ENCODE measurements around the gene ISOC1. TPM values are rescaled to one million over a fixed set of nuclear protein-coding genes. Genes with fewer than 3 reads are reported as not detected.

Gene ISOC1
- polyA plus RNA-seq, 1 donor from 2014 or later, result 34.0 TPM

DNA sequence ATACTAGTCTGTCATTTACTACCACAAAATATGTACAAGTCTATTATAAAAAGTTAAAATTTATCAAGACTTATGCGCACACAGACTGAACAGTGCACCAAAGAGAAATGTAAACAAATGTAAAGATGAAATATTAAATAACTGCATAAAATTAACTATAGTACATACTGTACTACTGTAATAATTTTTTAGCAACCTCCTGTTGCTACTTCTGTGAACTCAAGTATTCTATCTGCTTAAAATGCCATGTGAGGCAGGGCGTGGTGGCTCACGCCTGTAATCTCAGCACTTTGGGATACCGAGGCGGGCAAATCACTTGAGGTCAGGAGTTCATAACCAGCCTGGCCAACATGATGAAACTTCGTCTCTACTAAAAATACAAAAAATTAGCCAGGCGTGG is 13.8 kb upstream of the ISOC1 start:
- H3K27me3 ChIP-seq (ENCODE audit: insufficient read depth, low read depth, low read length), result no peaks in the 10 kb centered on the region
- no peak overlapping the region for H3K4me2 ChIP-seq (ENCODE audit: low read length)
- no peaks in the 10 kb centered on the region for H3K79me2 ChIP-seq (replicated peaks; ENCODE audit: insufficient read depth, low read length)
- H4K20me1 ChIP-seq (ENCODE audit: insufficient read depth), result no peaks in the 10 kb centered on the region
- H3K4me3 ChIP-seq (ENCODE audit: low read length), result no peak overlapping the region
- no peak overlapping the region for H2AFZ ChIP-seq (ENCODE audit: low read depth, low read length)
- H3K36me3 ChIP-seq (ENCODE audit: insufficient read depth, low read length), result no peaks in the 10 kb centered on the region
- H3K27ac ChIP-seq (ENCODE audit: low read length), result no peak overlapping the region
- no peaks in the 10 kb centered on the region for H3K9me2 ChIP-seq (ENCODE audit: insufficient read depth, low read length)
- no peak overlapping the region for H3K9ac ChIP-seq (ENCODE audit: low read length)
- TF ChIP-seq RAD21 (conservative IDR thresholded peaks at IDR 0.05) (no peak), MXI1 (conservative IDR thresholded peaks at IDR 0.05; ENCODE audit: poor library complexity, severe bottlenecking) (no peak), POLR2AphosphoS5 (IDR thresholded peaks at IDR 0.05) (no peak), EZH2 (IDR thresholded peaks at IDR 0.05; ENCODE audit: borderline replicate concordance, insufficient read depth, low read length, poor library complexity, severe bottlenecking) (no peak), SMC3 (conservative IDR thresholded peaks at IDR 0.05; ENCODE audit: poor library complexity) (no peak), EP300 (conservative IDR thresholded peaks at IDR 0.05; ENCODE audit: poor library complexity, severe bottlenecking) (no peak), TAF1 (IDR thresholded peaks at IDR 0.05; ENCODE audit: low read depth) (no peak)
- TF ChIP-seq, protein P1, sequence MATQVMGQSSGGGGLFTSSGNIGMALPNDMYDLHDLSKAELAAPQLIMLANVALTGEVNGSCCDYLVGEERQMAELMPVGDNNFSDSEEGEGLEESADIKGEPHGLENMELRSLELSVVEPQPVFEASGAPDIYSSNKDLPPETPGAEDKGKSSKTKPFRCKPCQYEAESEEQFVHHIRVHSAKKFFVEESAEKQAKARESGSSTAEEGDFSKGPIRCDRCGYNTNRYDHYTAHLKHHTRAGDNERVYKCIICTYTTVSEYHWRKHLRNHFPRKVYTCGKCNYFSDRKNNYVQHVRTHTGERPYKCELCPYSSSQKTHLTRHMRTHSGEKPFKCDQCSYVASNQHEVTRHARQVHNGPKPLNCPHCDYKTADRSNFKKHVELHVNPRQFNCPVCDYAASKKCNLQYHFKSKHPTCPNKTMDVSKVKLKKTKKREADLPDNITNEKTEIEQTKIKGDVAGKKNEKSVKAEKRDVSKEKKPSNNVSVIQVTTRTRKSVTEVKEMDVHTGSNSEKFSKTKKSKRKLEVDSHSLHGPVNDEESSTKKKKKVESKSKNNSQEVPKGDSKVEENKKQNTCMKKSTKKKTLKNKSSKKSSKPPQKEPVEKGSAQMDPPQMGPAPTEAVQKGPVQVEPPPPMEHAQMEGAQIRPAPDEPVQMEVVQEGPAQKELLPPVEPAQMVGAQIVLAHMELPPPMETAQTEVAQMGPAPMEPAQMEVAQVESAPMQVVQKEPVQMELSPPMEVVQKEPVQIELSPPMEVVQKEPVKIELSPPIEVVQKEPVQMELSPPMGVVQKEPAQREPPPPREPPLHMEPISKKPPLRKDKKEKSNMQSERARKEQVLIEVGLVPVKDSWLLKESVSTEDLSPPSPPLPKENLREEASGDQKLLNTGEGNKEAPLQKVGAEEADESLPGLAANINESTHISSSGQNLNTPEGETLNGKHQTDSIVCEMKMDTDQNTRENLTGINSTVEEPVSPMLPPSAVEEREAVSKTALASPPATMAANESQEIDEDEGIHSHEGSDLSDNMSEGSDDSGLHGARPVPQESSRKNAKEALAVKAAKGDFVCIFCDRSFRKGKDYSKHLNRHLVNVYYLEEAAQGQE (IDR thresholded peaks at IDR 0.05; ENCODE audit: borderline replicate concordance), result no peak
- TF ChIP-seq, protein P2, sequence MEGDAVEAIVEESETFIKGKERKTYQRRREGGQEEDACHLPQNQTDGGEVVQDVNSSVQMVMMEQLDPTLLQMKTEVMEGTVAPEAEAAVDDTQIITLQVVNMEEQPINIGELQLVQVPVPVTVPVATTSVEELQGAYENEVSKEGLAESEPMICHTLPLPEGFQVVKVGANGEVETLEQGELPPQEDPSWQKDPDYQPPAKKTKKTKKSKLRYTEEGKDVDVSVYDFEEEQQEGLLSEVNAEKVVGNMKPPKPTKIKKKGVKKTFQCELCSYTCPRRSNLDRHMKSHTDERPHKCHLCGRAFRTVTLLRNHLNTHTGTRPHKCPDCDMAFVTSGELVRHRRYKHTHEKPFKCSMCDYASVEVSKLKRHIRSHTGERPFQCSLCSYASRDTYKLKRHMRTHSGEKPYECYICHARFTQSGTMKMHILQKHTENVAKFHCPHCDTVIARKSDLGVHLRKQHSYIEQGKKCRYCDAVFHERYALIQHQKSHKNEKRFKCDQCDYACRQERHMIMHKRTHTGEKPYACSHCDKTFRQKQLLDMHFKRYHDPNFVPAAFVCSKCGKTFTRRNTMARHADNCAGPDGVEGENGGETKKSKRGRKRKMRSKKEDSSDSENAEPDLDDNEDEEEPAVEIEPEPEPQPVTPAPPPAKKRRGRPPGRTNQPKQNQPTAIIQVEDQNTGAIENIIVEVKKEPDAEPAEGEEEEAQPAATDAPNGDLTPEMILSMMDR (IDR thresholded peaks at IDR 0.05; ENCODE audit: poor library complexity, severe bottlenecking), result no peak
- H3F3A ChIP-seq (ENCODE audit: insufficient read depth, low read length, poor library complexity, severe bottlenecking), result no peaks in the 10 kb centered on the region
- H3K9me3 ChIP-seq (ENCODE audit: low read length), result no peaks in the 10 kb centered on the region

DNA sequence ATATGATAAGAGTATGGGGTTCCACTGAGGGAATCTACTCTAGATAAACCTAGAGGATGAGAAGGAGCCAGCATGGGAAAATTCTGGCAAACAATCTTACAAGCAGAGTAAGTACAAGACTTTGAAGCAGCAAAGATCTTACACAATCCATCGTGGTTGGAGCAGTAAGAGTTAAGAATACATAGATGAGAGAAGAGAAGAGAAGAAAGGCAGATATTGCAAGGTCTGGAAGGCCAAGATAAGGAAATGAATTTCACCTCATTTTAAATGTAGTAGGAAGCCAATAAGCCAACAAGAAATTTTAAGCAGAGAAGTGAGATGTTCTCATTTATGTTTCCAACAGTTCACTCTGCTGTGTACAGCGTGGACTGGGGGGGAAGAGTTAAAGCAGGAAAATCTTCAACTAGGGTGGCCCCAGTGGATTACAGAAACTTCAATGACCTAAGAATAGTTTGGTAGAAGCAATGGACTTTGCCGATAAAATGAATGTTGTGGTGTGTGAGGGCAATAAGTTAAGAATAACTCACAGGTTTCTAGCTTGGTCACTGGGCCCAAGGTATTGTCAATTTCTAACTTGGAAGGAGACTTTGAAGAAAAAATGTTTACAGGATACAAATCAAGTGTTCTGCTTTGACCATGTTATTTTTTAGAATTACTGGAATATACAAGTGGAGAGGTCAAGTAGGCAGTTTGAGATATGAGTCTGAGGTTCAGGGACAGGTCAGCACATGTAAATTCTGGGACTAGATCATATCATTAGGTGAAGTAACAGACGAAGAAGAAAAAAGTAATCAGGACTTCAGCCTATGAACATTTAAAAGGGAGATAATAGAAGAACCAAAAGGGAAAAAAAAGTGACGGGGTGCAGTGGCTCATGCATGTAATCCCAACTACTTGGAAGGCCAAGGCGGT is 12.1 kb upstream of the ISOC1 start:
- Histone ChIP-seq H3K9me3 (ENCODE audit: low read length) (no peaks in the 10 kb centered on the region), H3K4me2 (ENCODE audit: low read length) (no peak overlapping the region), H4K20me1 (ENCODE audit: insufficient read depth) (no peaks in the 10 kb centered on the region), H3K27me3 (ENCODE audit: insufficient read depth, low read depth, low read length) (no peaks in the 10 kb centered on the region), H3K9me2 (ENCODE audit: insufficient read depth, low read length) (no peaks in the 10 kb centered on the region), H2AFZ (ENCODE audit: low read depth, low read length) (no peak overlapping the region), H3F3A (ENCODE audit: insufficient read depth, low read length, poor library complexity, severe bottlenecking) (no peaks in the 10 kb centered on the region), H3K9ac (ENCODE audit: low read length) (no peak overlapping the region), H3K4me3 (ENCODE audit: low read length) (no peak overlapping the region), H3K36me3 (ENCODE audit: insufficient read depth, low read length) (no peaks in the 10 kb centered on the region), H3K79me2 (replicated peaks; ENCODE audit: insufficient read depth, low read length) (no peaks in the 10 kb centered on the region), H3K27ac (ENCODE audit: low read length) (no peak overlapping the region)
- TF ChIP-seq, protein P1 (IDR thresholded peaks at IDR 0.05; ENCODE audit: borderline replicate concordance), result no peak
- TF ChIP-seq TAF1 (IDR thresholded peaks at IDR 0.05; ENCODE audit: low read depth) (no peak), EP300 (conservative IDR thresholded peaks at IDR 0.05; ENCODE audit: poor library complexity, severe bottlenecking) (no peak), EZH2 (IDR thresholded peaks at IDR 0.05; ENCODE audit: borderline replicate concordance, insufficient read depth, low read length, poor library complexity, severe bottlenecking) (no peak), SMC3 (conservative IDR thresholded peaks at IDR 0.05; ENCODE audit: poor library complexity) (no peak), POLR2AphosphoS5 (IDR thresholded peaks at IDR 0.05) (no peak), MXI1 (conservative IDR thresholded peaks at IDR 0.05; ENCODE audit: poor library complexity, severe bottlenecking) (no peak), RAD21 (conservative IDR thresholded peaks at IDR 0.05) (no peak)

Data from neural cell (in vitro differentiated cells).